HG02938 (cell line): Measurements from ENCODE around the gene ITIH2.

Experiments
- ATAC-seq: cut with Tn5 transposase; IDR thresholded peaks from one replicate; pipeline ENCODE4 v1.9.1; 2021; ENCODE audit warnings: mild to moderate bottlenecking, moderate library complexity; ENCODE audit not compliant: unreplicated experiment

Gene ITIH2

DNA sequence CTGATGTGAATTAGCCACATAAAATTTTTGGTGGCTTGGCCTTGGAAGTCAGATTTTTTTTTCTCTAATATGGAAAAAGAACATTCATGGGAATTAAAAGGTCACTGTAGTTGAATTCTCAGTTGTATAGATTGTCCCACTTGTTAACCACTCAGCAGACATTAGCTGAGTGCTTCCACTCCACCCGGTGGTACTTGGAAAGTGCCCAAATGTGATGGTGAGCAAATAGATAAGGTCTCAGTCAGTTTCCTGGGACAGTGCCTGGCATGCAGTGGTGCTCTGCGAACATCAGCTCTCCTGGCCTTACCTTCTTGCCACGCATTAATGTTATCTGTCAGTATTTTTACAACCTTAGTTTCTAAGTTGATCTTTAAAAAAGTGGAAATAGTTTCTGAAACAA lies 86.3 kb downstream of the ITIH2 start:
- no peak for ATAC-seq

DNA sequence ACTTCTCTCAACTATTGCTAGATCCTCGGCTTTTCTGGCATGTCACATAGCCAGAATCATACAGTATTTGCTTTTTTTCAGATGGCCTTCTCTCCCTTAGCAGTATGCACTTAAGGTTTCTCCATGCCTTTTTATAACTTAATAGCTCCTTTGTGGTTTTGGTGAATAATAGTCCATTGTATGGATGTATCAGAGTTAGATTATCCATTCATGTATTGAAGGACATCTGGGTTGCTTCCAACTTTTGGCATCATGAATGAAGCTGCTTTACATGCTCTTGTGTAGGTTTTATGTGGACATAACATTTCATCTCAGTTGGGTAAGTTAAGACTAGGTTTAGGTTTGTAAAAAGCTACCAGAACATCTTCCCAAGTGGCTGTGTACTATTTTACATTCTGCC lies 89.4 kb downstream of the ITIH2 start:
- ATAC-seq = no peak

DNA sequence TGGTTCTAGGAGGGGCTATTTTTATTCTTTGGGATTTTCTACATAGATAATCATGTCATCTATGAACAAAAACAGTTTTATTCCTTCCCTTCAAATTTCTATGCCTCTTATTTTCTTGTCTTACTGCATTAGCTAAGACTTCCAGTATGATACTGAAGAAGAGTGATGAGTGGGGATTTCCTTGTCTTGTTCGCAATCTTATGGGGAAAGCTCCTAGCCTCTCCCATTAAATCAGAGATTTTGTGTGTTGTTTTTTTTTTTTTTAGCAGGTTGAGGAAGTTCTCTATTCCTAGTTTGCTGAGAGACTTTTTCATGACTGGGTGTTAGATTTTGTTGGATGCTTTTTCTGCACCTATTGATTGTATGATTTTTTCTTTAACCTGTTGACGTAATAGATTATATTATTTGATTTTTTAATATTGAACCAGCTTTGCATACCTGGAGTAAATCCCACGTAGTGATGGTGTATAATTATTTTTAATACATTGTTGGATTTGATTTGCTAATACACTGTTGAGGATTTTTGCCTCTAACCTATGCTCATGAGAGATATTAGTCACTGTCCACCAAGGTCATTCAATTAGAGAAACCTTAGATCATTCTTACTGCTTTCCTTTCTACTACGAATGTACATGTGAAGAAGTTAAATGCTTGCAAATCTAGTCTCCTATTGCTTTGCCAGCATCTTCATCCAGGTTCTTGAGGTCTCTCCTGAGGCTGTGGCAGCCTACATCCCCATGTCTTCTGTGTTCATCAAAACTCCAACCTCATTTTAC lies 91.3 kb downstream of the ITIH2 start:
- no peak for ATAC-seq

DNA sequence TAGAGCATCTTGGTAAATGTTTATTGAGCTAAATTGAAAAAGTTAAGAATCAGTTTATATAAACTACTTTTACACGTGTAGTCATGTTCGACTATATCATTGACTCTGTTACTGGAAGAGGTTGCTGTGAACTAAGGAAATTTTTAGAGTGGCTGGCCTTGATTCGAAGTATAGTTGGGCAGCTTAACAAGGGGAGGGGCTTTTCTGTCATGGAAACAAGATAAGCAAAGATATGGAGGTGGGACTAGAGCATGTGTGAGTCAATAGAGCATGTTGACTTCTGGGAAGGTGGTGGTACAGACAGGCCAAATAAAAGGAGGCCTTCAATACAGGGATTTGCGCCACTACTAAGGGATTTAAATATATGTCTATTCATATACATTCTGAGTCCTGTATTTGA lies 92.5 kb downstream of the ITIH2 start:
- ATAC-seq = no peak

DNA sequence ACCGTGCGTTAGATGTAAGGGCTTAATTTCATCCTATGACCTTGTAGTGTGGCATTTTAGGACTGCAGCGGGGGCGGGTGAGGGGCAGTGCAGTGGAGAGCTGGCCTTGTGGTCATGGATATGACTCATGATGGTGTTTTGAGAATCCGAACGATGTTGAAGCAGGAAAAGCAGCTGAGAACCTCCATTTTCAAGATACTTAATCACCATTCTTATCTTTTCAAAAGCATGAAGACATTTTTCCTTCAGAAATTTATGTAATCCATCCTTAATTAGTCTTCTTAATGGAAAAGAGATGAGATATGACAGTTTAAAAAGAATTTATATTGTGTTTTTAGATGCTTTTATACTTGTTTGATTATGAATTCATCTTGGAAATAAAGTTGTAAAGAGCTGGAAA lies 94.5 kb downstream of the ITIH2 start:
- no peak for ATAC-seq
